ENCODE data around the gene TMED8.
A peak's percentile ranks its signal among the peaks of the same experiment; 100 is the strongest.

The TMED8 gene, protein sequence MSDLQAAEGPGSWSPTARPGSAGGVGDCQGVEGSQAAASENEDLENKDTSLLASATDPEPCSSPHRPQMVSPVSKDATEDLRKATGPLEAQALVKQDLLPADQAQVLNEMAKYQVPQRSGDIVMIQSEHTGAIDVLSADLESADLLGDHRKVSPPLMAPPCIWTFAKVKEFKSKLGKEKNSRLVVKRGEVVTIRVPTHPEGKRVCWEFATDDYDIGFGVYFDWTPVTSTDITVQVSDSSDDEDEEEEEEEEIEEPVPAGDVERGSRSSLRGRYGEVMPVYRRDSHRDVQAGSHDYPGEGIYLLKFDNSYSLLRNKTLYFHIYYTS

DNA sequence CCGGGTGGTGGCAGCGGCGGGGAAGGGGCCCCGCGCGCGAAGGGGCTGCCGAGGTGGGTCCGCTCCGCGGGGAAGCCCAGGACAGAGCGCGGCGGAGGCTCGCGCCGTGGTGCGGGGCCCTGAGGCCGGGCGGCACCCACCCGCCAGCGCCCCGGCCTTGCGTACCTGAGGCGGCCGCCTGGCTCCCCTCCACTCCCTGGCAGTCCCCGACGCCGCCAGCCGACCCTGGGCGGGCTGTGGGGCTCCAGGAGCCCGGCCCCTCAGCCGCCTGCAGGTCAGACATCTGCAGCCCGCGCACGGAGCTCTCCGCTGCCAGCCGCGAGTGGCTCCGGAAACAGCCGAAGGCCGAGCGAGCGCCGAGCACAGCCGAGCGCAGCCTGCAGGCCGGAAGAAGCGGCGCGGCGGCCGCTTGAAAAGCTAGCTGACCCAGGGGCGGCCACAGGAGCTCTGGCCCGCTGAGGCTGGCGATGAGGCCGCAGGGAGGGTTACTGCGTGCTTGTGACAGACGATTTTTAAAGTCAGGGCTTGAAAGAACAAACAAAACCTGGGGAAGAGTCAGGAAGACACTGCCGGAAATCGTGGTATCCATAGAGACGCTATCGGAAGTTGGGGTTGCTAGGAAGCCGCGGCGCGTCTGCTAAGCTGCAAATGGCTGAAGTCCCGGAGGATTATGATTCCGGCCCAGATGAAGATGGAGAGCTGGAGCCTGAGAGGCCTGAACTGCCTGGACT is at the start of gene TMED8, which contains the start of gene SAMD15:
TMED8 (minus strand) TSS at position 324 of the 731 bp plus-strand sequence; CDS start at position 283, 41 bp downstream.
SAMD15 (plus strand) TSS at position 609 of the 731 bp plus-strand sequence; CDS start at position 649, 40 bp downstream.
- peak within 1 kb of the TSS; percentile 76 for H3K27ac ChIP-seq (ENCODE audit: low read length)
- H4K20me1 ChIP-seq (ENCODE audit: insufficient read depth, low read length): no peaks in the 10 kb centered on the region
- peak within 1 kb of the TSS; percentile 88 for H2AFZ ChIP-seq (ENCODE audit: low read depth, low read length)
- H3K9me3 ChIP-seq (ENCODE audit: insufficient read depth, low read length, severe bottlenecking): no peaks in the 10 kb centered on the region
- H3K79me2 ChIP-seq (ENCODE audit: insufficient read depth, low read length): peaks cover 44% of the 10 kb centered on the region
- H3K4me1 ChIP-seq (ENCODE audit: insufficient read depth, low read length): peaks cover 34% of the 10 kb centered on the region
- DNase-seq (peak; percentile 84), ATAC-seq (ENCODE audit: insufficient read depth, low read depth) (peak; percentile 93)
- TF ChIP-seq EZH2 (IDR thresholded peaks at IDR 0.05; ENCODE audit: borderline replicate concordance, low read depth, low read length, severe bottlenecking): no peak
- TF ChIP-seq, protein P1, sequence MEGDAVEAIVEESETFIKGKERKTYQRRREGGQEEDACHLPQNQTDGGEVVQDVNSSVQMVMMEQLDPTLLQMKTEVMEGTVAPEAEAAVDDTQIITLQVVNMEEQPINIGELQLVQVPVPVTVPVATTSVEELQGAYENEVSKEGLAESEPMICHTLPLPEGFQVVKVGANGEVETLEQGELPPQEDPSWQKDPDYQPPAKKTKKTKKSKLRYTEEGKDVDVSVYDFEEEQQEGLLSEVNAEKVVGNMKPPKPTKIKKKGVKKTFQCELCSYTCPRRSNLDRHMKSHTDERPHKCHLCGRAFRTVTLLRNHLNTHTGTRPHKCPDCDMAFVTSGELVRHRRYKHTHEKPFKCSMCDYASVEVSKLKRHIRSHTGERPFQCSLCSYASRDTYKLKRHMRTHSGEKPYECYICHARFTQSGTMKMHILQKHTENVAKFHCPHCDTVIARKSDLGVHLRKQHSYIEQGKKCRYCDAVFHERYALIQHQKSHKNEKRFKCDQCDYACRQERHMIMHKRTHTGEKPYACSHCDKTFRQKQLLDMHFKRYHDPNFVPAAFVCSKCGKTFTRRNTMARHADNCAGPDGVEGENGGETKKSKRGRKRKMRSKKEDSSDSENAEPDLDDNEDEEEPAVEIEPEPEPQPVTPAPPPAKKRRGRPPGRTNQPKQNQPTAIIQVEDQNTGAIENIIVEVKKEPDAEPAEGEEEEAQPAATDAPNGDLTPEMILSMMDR (IDR thresholded peaks at IDR 0.05; ENCODE audit: borderline replicate concordance, extremely low read depth, low read length, poor library complexity, severe bottlenecking): peak; percentile 27
- H3K4me3 ChIP-seq (ENCODE audit: low read depth in 1 of 2, low read length in 2 of 2): peak within 1 kb of the TSS; percentile 71
- 0 out of 2 replicates have a peak, but pooled peaks cover 5% of the 10 kb centered on the region for H3K36me3 ChIP-seq (ENCODE audit: insufficient read depth, low read length)
- H3K4me2 ChIP-seq (ENCODE audit: insufficient read depth, low read length): peak within 1 kb of the TSS; percentile 97
- no peaks in the 10 kb centered on the region for H3K27me3 ChIP-seq (ENCODE audit: insufficient read depth, low read length, poor library complexity)
- peak within 1 kb of the TSS; percentile 82 for H3K9ac ChIP-seq (ENCODE audit: low read depth, low read length)

DNA sequence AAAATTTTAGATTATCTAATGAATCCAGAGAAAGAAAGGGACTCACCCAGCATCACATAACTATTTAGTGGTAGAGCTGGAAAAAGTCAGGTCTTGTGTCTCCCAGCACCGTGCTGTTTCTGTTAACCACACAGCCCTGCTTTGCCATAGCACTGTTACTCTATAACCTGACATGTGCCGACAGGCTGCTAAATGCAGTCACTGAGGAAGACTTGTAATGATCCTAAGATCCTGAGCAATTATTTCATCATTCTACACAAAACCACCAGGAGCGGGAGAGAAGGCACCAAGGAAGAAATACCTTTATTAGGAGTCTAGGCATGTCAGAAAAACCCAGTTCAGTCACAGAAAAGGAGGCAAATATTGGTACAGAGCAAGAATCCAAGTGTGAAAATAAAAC is 49.5 kb upstream of the TMED8 start:
- no peaks in the 10 kb centered on the region for H3K79me2 ChIP-seq (ENCODE audit: insufficient read depth, low read length)
- H3K9me3 ChIP-seq (ENCODE audit: insufficient read depth, low read length, severe bottlenecking): no peaks in the 10 kb centered on the region
- H3K4me3 ChIP-seq (ENCODE audit: low read depth in 1 of 2, low read length in 2 of 2): no peak overlapping the region
- H4K20me1 ChIP-seq (ENCODE audit: insufficient read depth, low read length): no peaks in the 10 kb centered on the region
- ATAC-seq (ENCODE audit: insufficient read depth, low read depth): no peak
- DNase-seq: no peak
- no peak overlapping the region for H3K27ac ChIP-seq (ENCODE audit: low read length)
- TF ChIP-seq, protein P1 (IDR thresholded peaks at IDR 0.05; ENCODE audit: borderline replicate concordance, extremely low read depth, low read length, poor library complexity, severe bottlenecking): no peak
- TF ChIP-seq EZH2 (IDR thresholded peaks at IDR 0.05; ENCODE audit: borderline replicate concordance, low read depth, low read length, severe bottlenecking): no peak
- H3K9ac ChIP-seq (ENCODE audit: low read depth, low read length): no peak overlapping the region
- H2AFZ ChIP-seq (ENCODE audit: low read depth, low read length): no peak overlapping the region
- H3K27me3 ChIP-seq (ENCODE audit: insufficient read depth, low read length, poor library complexity): no peaks in the 10 kb centered on the region
- H3K4me1 ChIP-seq (ENCODE audit: insufficient read depth, low read length): no peaks in the 10 kb centered on the region
- H3K4me2 ChIP-seq (ENCODE audit: insufficient read depth, low read length): no peak overlapping the region
- H3K36me3 ChIP-seq (ENCODE audit: insufficient read depth, low read length): peaks cover 74% of the 10 kb centered on the region

DNA sequence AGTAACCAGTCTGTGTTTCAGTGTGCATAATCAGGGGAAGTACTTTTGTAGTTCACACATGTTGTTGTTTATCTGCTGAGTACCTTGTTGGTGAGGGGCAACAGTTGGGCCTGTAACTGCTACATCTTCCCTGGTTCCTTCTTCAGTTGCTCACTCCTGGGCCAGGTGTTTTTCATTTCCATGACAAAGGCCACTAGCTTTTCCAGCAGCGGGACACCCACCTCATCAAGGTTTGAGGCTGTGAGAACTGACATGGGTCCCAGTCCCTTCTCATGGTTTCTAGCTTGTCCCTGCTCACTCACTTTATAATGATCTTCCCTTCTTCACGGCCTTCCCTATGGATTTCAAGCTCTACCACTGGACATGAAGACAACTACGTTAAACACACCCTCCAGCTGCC is 48.0 kb upstream of the TMED8 start:
- Histone ChIP-seq H3K9me3 (ENCODE audit: insufficient read depth, low read length, severe bottlenecking) (peaks cover 2% of the 10 kb centered on the region), H2AFZ (ENCODE audit: low read depth, low read length) (no peak overlapping the region), H3K4me2 (ENCODE audit: insufficient read depth, low read length) (no peak overlapping the region), H3K9ac (ENCODE audit: low read depth, low read length) (no peak overlapping the region), H3K27ac (ENCODE audit: low read length) (no peak overlapping the region), H3K4me3 (ENCODE audit: low read depth in 1 of 2, low read length in 2 of 2) (no peak overlapping the region), H3K4me1 (ENCODE audit: insufficient read depth, low read length) (no peaks in the 10 kb centered on the region), H3K79me2 (ENCODE audit: insufficient read depth, low read length) (no peaks in the 10 kb centered on the region), H4K20me1 (ENCODE audit: insufficient read depth, low read length) (no peaks in the 10 kb centered on the region), H3K36me3 (ENCODE audit: insufficient read depth, low read length) (peaks cover 70% of the 10 kb centered on the region), H3K27me3 (ENCODE audit: insufficient read depth, low read length, poor library complexity) (no peaks in the 10 kb centered on the region)
- DNase-seq (no peak), ATAC-seq (ENCODE audit: insufficient read depth, low read depth) (no peak)
- no peak for TF ChIP-seq EZH2 (IDR thresholded peaks at IDR 0.05; ENCODE audit: borderline replicate concordance, low read depth, low read length, severe bottlenecking)
- TF ChIP-seq, protein P1 (IDR thresholded peaks at IDR 0.05; ENCODE audit: borderline replicate concordance, extremely low read depth, low read length, poor library complexity, severe bottlenecking): no peak

All from DND-41 (cell line).